Activated T-helper 2 cell treated with anti-CD3 and anti-CD28 coated beads, Interferon-gamma antibody, Interleukin-2, Interleukin-4, amounts not matched to agents 10 μg/mL and 5 μg/mL and 100 μg/mL, durations not matched to agents 14 hours and 24 hours and 36 hours (primary cell): Measurements from ENCODE around the gene SLCO2A1. TPM values are rescaled to one million over a fixed set of nuclear protein-coding genes. Genes with fewer than 3 reads are reported as not detected.

ENCODE experiments used
- DNase-seq: peaks from one replicate; pipeline ENCODE4 v3.0.0; 2021; ENCODE audit warnings: low spot score
- H3K27ac Mint-ChIP-seq: one replicate; pipeline ENCODE4 v1.8.0; 2021; ENCODE audit warnings: mixed read lengths
- H3K27me3 Mint-ChIP-seq: one replicate; pipeline ENCODE4 v1.8.0; 2021; ENCODE audit warnings: low read depth, mixed read lengths
- H3K36me3 Mint-ChIP-seq: one replicate; pipeline ENCODE4 v1.8.0; 2021; ENCODE audit warnings: low read depth, mixed read lengths
- H3K4me1 Mint-ChIP-seq: one replicate; pipeline ENCODE4 v1.8.0; 2021; ENCODE audit warnings: low read depth, mixed read lengths
- H3K4me3 Mint-ChIP-seq: one replicate; pipeline ENCODE4 v1.8.0; 2021; ENCODE audit warnings: low read depth, mild to moderate bottlenecking, moderate library complexity, mixed read lengths
- H3K9me3 Mint-ChIP-seq: one replicate; pipeline ENCODE4 v1.8.0; 2021; ENCODE audit warnings: mixed read lengths
- intact Hi-C: fragments of 100-400 bp; cut with micrococcal nuclease; formaldehyde crosslinking; loops from one replicate; pipeline ENCODE4 v1.15.1; 2023
- total RNA-seq: library from RNA; stranded (reverse); gene quantifications from 2 replicates; pipeline ENCODE4 v1.2.3, GENCODE V29; 2022

The SLCO2A1 gene
- total RNA-seq, 1 donor from 2014 or later: not detected

GRCh38 chr3:134018850-134019249 lies 10.9 kb downstream of the SLCO2A1 start:
- intact Hi-C loops: no loop called here
- H3K36me3 Mint-ChIP-seq: no peaks in the 10 kb centered on the region
- H3K27me3 Mint-ChIP-seq: peaks cover 2% of the 10 kb centered on the region
- no peak overlapping the region for H3K4me3 Mint-ChIP-seq
- H3K9me3 Mint-ChIP-seq: no peaks in the 10 kb centered on the region
- H3K27ac Mint-ChIP-seq: no peak overlapping the region
- no peak for DNase-seq
- H3K4me1 Mint-ChIP-seq: no peaks in the 10 kb centered on the region

GRCh38 chr3:134018406-134018805 lies 11.3 kb downstream of the SLCO2A1 start:
- no peak for DNase-seq
- H3K27me3 Mint-ChIP-seq: peaks cover 2% of the 10 kb centered on the region
- H3K4me3 Mint-ChIP-seq: no peak overlapping the region
- no peaks in the 10 kb centered on the region for H3K9me3 Mint-ChIP-seq
- intact Hi-C loops: no loop called here
- no peaks in the 10 kb centered on the region for H3K4me1 Mint-ChIP-seq
- no peaks in the 10 kb centered on the region for H3K36me3 Mint-ChIP-seq
- H3K27ac Mint-ChIP-seq: no peak overlapping the region

- no peak overlapping the region for H3K4me3 Mint-ChIP-seq
Observed at GRCh38 chr3:134017490-134017889, 12.2 kb downstream of the SLCO2A1 start.

GRCh38 chr3:134014270-134014669 lies 15.5 kb downstream of the SLCO2A1 start:
- DNase-seq: no peak
- H3K4me3 Mint-ChIP-seq: no peak overlapping the region
- H3K4me1 Mint-ChIP-seq: no peaks in the 10 kb centered on the region
- no peak overlapping the region for H3K27ac Mint-ChIP-seq
- no peaks in the 10 kb centered on the region for H3K9me3 Mint-ChIP-seq
- H3K36me3 Mint-ChIP-seq: no peaks in the 10 kb centered on the region
- intact Hi-C loops: no loop called here
- peaks cover 4% of the 10 kb centered on the region for H3K27me3 Mint-ChIP-seq

More at GRCh38 chr3:134017490-134017889, 12.2 kb downstream of the SLCO2A1 start:
- H3K27me3 Mint-ChIP-seq: no peaks in the 10 kb centered on the region
- no peak overlapping the region for H3K27ac Mint-ChIP-seq
- DNase-seq: no peak
- intact Hi-C loops: no loop called here
- H3K4me1 Mint-ChIP-seq: no peaks in the 10 kb centered on the region
- H3K36me3 Mint-ChIP-seq: no peaks in the 10 kb centered on the region
- H3K9me3 Mint-ChIP-seq: no peaks in the 10 kb centered on the region

- no peaks in the 10 kb centered on the region for H3K9me3 Mint-ChIP-seq
- H3K27me3 Mint-ChIP-seq: peaks cover 6% of the 10 kb centered on the region
- DNase-seq: no peak
- intact Hi-C loops: no loop called here
- H3K4me3 Mint-ChIP-seq: no peak overlapping the region
- H3K4me1 Mint-ChIP-seq: no peaks in the 10 kb centered on the region
- no peaks in the 10 kb centered on the region for H3K36me3 Mint-ChIP-seq
- no peak overlapping the region for H3K27ac Mint-ChIP-seq
Observed at GRCh38 chr3:134013280-134013679, 16.4 kb downstream of the SLCO2A1 start.

- Mint-ChIP-seq H3K4me3 (no peak overlapping the region), H3K9me3 (no peaks in the 10 kb centered on the region), H3K36me3 (no peaks in the 10 kb centered on the region), H3K27ac (no peak overlapping the region), H3K4me1 (no peaks in the 10 kb centered on the region), H3K27me3 (peaks cover 6% of the 10 kb centered on the region)
- DNase-seq: no peak
- intact Hi-C loops: no loop called here
Observed at GRCh38 chr3:134009345-134010000, 20.3 kb downstream of the SLCO2A1 start.

GRCh38 chr3:134008630-134009156 lies 21.0 kb downstream of the SLCO2A1 start:
- intact Hi-C loops: no loop called here
- no peak overlapping the region for H3K4me3 Mint-ChIP-seq

GRCh38 chr3:134007819-134008218 lies 21.9 kb downstream of the SLCO2A1 start:
- no peak overlapping the region for H3K4me3 Mint-ChIP-seq
- no peaks in the 10 kb centered on the region for H3K4me1 Mint-ChIP-seq
- H3K9me3 Mint-ChIP-seq: no peaks in the 10 kb centered on the region
- H3K27me3 Mint-ChIP-seq: peaks cover 6% of the 10 kb centered on the region
- intact Hi-C loops: no loop called here
- H3K27ac Mint-ChIP-seq: no peak overlapping the region
- H3K36me3 Mint-ChIP-seq: no peaks in the 10 kb centered on the region
- DNase-seq: no peak

More at GRCh38 chr3:134008630-134009156, 21.0 kb downstream of the SLCO2A1 start:
- H3K9me3 Mint-ChIP-seq: no peaks in the 10 kb centered on the region
- no peak for DNase-seq
- H3K4me1 Mint-ChIP-seq: no peaks in the 10 kb centered on the region
- H3K27ac Mint-ChIP-seq: no peak overlapping the region
- H3K36me3 Mint-ChIP-seq: no peaks in the 10 kb centered on the region
- H3K27me3 Mint-ChIP-seq: peaks cover 6% of the 10 kb centered on the region

- intact Hi-C loops: no loop called here
- Mint-ChIP-seq H3K9me3 (no peaks in the 10 kb centered on the region), H3K36me3 (no peaks in the 10 kb centered on the region), H3K4me3 (no peak overlapping the region), H3K4me1 (no peaks in the 10 kb centered on the region), H3K27me3 (peaks cover 2% of the 10 kb centered on the region), H3K27ac (no peak overlapping the region)
- DNase-seq: no peak
Observed at GRCh38 chr3:134004841-134005240, 24.9 kb downstream of the SLCO2A1 start.

- intact Hi-C loops: no loop called here
Observed at GRCh38 chr3:134003066-134003465, 26.7 kb downstream of the SLCO2A1 start.

GRCh38 chr3:134002306-134002705 lies 27.4 kb downstream of the SLCO2A1 start:
- no peak for DNase-seq
- no peak overlapping the region for H3K27ac Mint-ChIP-seq
- H3K27me3 Mint-ChIP-seq: no peaks in the 10 kb centered on the region
- no peak overlapping the region for H3K4me3 Mint-ChIP-seq
- H3K9me3 Mint-ChIP-seq: no peaks in the 10 kb centered on the region
- no peaks in the 10 kb centered on the region for H3K36me3 Mint-ChIP-seq
- intact Hi-C loops: no loop called here
- no peaks in the 10 kb centered on the region for H3K4me1 Mint-ChIP-seq

More at GRCh38 chr3:134003066-134003465, 26.7 kb downstream of the SLCO2A1 start:
- H3K9me3 Mint-ChIP-seq: no peaks in the 10 kb centered on the region
- DNase-seq: no peak
- no peak overlapping the region for H3K4me3 Mint-ChIP-seq
- no peaks in the 10 kb centered on the region for H3K4me1 Mint-ChIP-seq
- no peak overlapping the region for H3K27ac Mint-ChIP-seq
- H3K27me3 Mint-ChIP-seq: no peaks in the 10 kb centered on the region
- H3K36me3 Mint-ChIP-seq: no peaks in the 10 kb centered on the region

GRCh38 chr3:134001251-134001650 lies 28.5 kb downstream of the SLCO2A1 start:
- Mint-ChIP-seq H3K4me1 (no peaks in the 10 kb centered on the region), H3K4me3 (no peak overlapping the region), H3K27ac (no peak overlapping the region), H3K9me3 (no peaks in the 10 kb centered on the region), H3K27me3 (no peaks in the 10 kb centered on the region), H3K36me3 (no peaks in the 10 kb centered on the region)
- DNase-seq: no peak
- intact Hi-C loops: no loop called here

GRCh38 chr3:133999891-134000685 lies 29.6 kb downstream of the SLCO2A1 start:
- no peak for DNase-seq
- H3K27ac Mint-ChIP-seq: no peak overlapping the region
- H3K4me1 Mint-ChIP-seq: no peaks in the 10 kb centered on the region
- intact Hi-C loops: no loop called here
- H3K9me3 Mint-ChIP-seq: no peaks in the 10 kb centered on the region
- H3K4me3 Mint-ChIP-seq: no peak overlapping the region
- no peaks in the 10 kb centered on the region for H3K36me3 Mint-ChIP-seq
- no peaks in the 10 kb centered on the region for H3K27me3 Mint-ChIP-seq
